GM12891 (cell line): Measurements from ENCODE around the gene YY1.

Source experiments
- POLR2A ChIP-seq: IDR thresholded peaks from 2 replicates; pipeline ENCODE4 v1.6.1; 2011; ENCODE audit warnings: low read depth, low read length, control low read depth
- POLR2AphosphoS5 ChIP-seq: IDR thresholded peaks from 2 replicates; pipeline ENCODE4 v1.6.1; 2011; ENCODE audit warnings: low read depth, low read length, control low read depth
- POU2F2 ChIP-seq: IDR thresholded peaks from 2 replicates; pipeline ENCODE4 v1.6.1; 2011; ENCODE audit warnings: low read depth, mild to moderate bottlenecking, control low read depth, low read length, moderate library complexity
- TAF1 ChIP-seq: IDR thresholded peaks from 2 replicates; pipeline ENCODE4 v1.6.1; 2011; ENCODE audit warnings: low read depth, low read length, control low read depth

- TF ChIP-seq POLR2A, result no peak
- TF ChIP-seq POLR2AphosphoS5, result no peak
- no peak for TF ChIP-seq TAF1
- TF ChIP-seq POU2F2, result no peak
These were observed 27.6 kb upstream of the YY1 start for GRCh38 chr14:100211366-100211765.
